IMR-90 (cell line): Measurements from ENCODE around the gene CDH22. TPM values are rescaled to one million over a fixed set of nuclear protein-coding genes. Genes with fewer than 3 reads are reported as not detected.

ENCODE experiments used
- ATAC-seq: fragments of 200-7000 bp; cut with Tn5 transposase; 2 replicates; pipeline ENCODE4 v1.9.1; 2020; ENCODE audit warnings: low read depth, mild to moderate bottlenecking, moderate library complexity
- BruUV-seq: library from RNA; stranded (reverse); fragments of 400-500 nt; replicated peaks from 2 replicates; lab custom pipeline; 2021; lab: Mats Ljungman, UMichigan
- CTCF ChIA-PET: fragments of 300-600 bp; formaldehyde crosslinking; extraction: SDS; loops from one replicate; lab custom pipeline; 2021; ENCODE audit warnings: antibody characterized with exemption; lab: Yijun Ruan, JAX
- POLR2A ChIA-PET: fragments of 300-600 bp; sonication (Branson Sonifier 250); formaldehyde crosslinking; loops from one replicate; lab custom pipeline; 2022; ENCODE audit warnings: antibody characterized with exemption; ENCODE audit not compliant: unreplicated experiment; lab: Charles Lee
- DNase-seq: peaks from one replicate; pipeline ENCODE4 v3.0.0; 2013
- H2AFZ ChIP-seq: replicated peaks from 2 replicates; pipeline ENCODE3; 2013; ENCODE audit warnings: low read length, mild to moderate bottlenecking; ENCODE audit not compliant: poor library complexity
- H2AK5ac ChIP-seq: 2 replicates; pipeline ENCODE4 v1.6.1; 2013; ENCODE audit warnings: low read depth, low read length, inconsistent platforms
- H2AK9ac ChIP-seq: replicated peaks from 2 replicates; pipeline ENCODE3; 2013; ENCODE audit warnings: mild to moderate bottlenecking, low read depth, low read length, moderate library complexity; ENCODE audit not compliant: poor library complexity
- H2BK120ac ChIP-seq: 2 replicates; pipeline ENCODE4 v1.6.1; 2013; ENCODE audit warnings: low read depth, low read length, inconsistent platforms
- H2BK15ac ChIP-seq: 3 replicates; pipeline ENCODE4 v1.6.1; 2013; ENCODE audit warnings: low read depth, low read length, inconsistent platforms
- H2BK20ac ChIP-seq: 2 replicates; pipeline ENCODE4 v1.6.1; 2013; ENCODE audit warnings: low read depth, mild to moderate bottlenecking, inconsistent platforms, low read length, moderate library complexity
- H2BK5ac ChIP-seq: 2 replicates; pipeline ENCODE4 v1.6.1; 2013; ENCODE audit warnings: mild to moderate bottlenecking, low read depth, low read length, inconsistent platforms; ENCODE audit not compliant: poor library complexity, severe bottlenecking
- H3K14ac ChIP-seq: replicated peaks from 2 replicates; pipeline ENCODE4 v1.6.1; 2013; ENCODE audit warnings: low read depth, low read length, inconsistent platforms
- H3K18ac ChIP-seq: 2 replicates; pipeline ENCODE4 v1.6.1; 2013; ENCODE audit warnings: low read depth, low read length, control low read depth
- H3K23ac ChIP-seq: 2 replicates; pipeline ENCODE4 v1.6.1; 2013; ENCODE audit warnings: low read depth, low read length, inconsistent platforms
- H3K27ac ChIP-seq: 2 replicates; pipeline ENCODE4 v1.5.1; 2013; ENCODE audit warnings: mild to moderate bottlenecking, control low read depth, low read length; ENCODE audit not compliant: insufficient read depth
- H3K27me3 ChIP-seq: 2 replicates; pipeline ENCODE4 v1.6.1; 2013; ENCODE audit warnings: low read length; ENCODE audit not compliant: control insufficient read depth, insufficient read depth
- H3K36me3 ChIP-seq: 2 replicates; pipeline ENCODE4 v1.6.1; 2013; ENCODE audit warnings: low read length, mixed read lengths; ENCODE audit not compliant: control insufficient read depth, insufficient read depth
- H3K4ac ChIP-seq: 2 replicates; pipeline ENCODE4 v1.6.1; 2013; ENCODE audit warnings: low read depth, low read length, inconsistent platforms
- H3K4me1 ChIP-seq: 2 replicates; pipeline ENCODE4 v1.6.1; 2013; ENCODE audit warnings: low read length, mixed read lengths; ENCODE audit not compliant: control insufficient read depth, insufficient read depth
- H3K4me2 ChIP-seq: 2 replicates; pipeline ENCODE4 v1.6.1; 2013; ENCODE audit warnings: low read depth, mild to moderate bottlenecking, control low read depth, low read length, moderate library complexity
- H3K4me3 ChIP-seq: 2 replicates; pipeline ENCODE4 v1.5.1; 2013; ENCODE audit warnings: low read depth, mild to moderate bottlenecking, control low read depth, low read length, moderate library complexity; ENCODE audit not compliant: insufficient read depth
- H3K56ac ChIP-seq: 2 replicates; pipeline ENCODE4 v1.6.1; 2013; ENCODE audit warnings: low read length, inconsistent platforms; ENCODE audit not compliant: insufficient read depth; ENCODE audit errors: extremely low read depth
- H3K79me1 ChIP-seq, 2 experiments: 2 replicates each; pipeline ENCODE4 v1.6.1; 2013; ENCODE audit warnings: low read length in 2 of 2, inconsistent platforms in 1 of 2, low read depth in 1 of 2
- H3K9ac ChIP-seq: 2 replicates; pipeline ENCODE4 v1.6.1; 2013; ENCODE audit warnings: low read depth, low read length, control low read depth
- H3K9me1 ChIP-seq: 2 replicates; pipeline ENCODE4 v1.6.1; 2013; ENCODE audit warnings: low read length, inconsistent platforms; ENCODE audit not compliant: insufficient read depth
- H3K9me3 ChIP-seq: 2 replicates; pipeline ENCODE4 v1.6.1; 2013; ENCODE audit warnings: low read length; ENCODE audit not compliant: control insufficient read depth, insufficient read depth
- H4K20me1 ChIP-seq: 2 replicates; pipeline ENCODE4 v1.6.1; 2013; ENCODE audit warnings: low read length, inconsistent platforms; ENCODE audit not compliant: insufficient read depth
- H4K5ac ChIP-seq: 2 replicates; pipeline ENCODE4 v1.6.1; 2013; ENCODE audit warnings: mild to moderate bottlenecking, low read depth, low read length, control low read depth
- H4K8ac ChIP-seq, 2 experiments: 2 replicates each; pipeline ENCODE4 v1.6.1; 2013; ENCODE audit warnings: low read depth in 2 of 2, low read length in 2 of 2, control low read depth in 1 of 2, inconsistent platforms in 1 of 2
- H4K91ac ChIP-seq: 2 replicates; pipeline ENCODE4 v1.6.1; 2013; ENCODE audit warnings: low read depth, low read length, inconsistent platforms; ENCODE audit not compliant: insufficient read depth
- CEBPB ChIP-seq: IDR thresholded peaks from 2 replicates; pipeline ENCODE4 v1.6.1; 2012; ENCODE audit warnings: low read depth, low read length, improper control_type of control experiment
- CHD1 ChIP-seq: IDR thresholded peaks from 2 replicates; pipeline ENCODE4 v1.6.1; 2012; ENCODE audit warnings: low read depth, low read length, improper control_type of control experiment
- POLR2A ChIP-seq: IDR thresholded peaks from 2 replicates; pipeline ENCODE4 v1.6.1; 2012; ENCODE audit warnings: mild to moderate bottlenecking, low read depth, low read length
- RAD21 ChIP-seq: IDR thresholded peaks from 2 replicates; pipeline ENCODE4 v1.6.1; 2012; ENCODE audit warnings: low read length, improper control_type of control experiment
- RCOR1 ChIP-seq: IDR thresholded peaks from 2 replicates; pipeline ENCODE4 v1.6.1; 2012; ENCODE audit warnings: mild to moderate bottlenecking, low read length, improper control_type of control experiment; ENCODE audit not compliant: insufficient replicate concordance
- SMC3 ChIP-seq: fragments of 150-350 bp; IDR thresholded peaks from 2 replicates; pipeline ENCODE4 v1.6.1; 2016; ENCODE audit warnings: low read depth, mild to moderate bottlenecking, antibody characterized with exemption, low read length, moderate library complexity
- WGBS, 2 experiments: methylation state at CpG; one replicate each; pipeline versions ENCODE4 v1.1.5 to v1.1.7; 2013; ENCODE audit warnings: missing lambda C conversion rate in 2 of 2; ENCODE audit not compliant: insufficient read length in 1 of 2; ENCODE audit errors: extremely low coverage in 2 of 2; 5-methylcytosine and 5-hydroxymethylcytosine counted together
- dilution Hi-C: fragments of 300-500 bp; cut with HindIII; formaldehyde crosslinking; loops from one replicate; pipeline ENCODE4 v1.14.3; 2018; ENCODE audit warnings: low sequenced_read_pairs; ENCODE audit not compliant: unreplicated experiment
- in situ Hi-C: fragments of 300-500 bp; cut with MboI; formaldehyde crosslinking; loops from 3 replicates; pipeline ENCODE4 v1.14.3; 2019; ENCODE audit warnings: low sequenced_read_pairs, inconsistent platforms, mixed read lengths
- intact Hi-C: fragments of 100-400 bp; cut with micrococcal nuclease; formaldehyde crosslinking; loops from 2 replicates; pipeline ENCODE4 v1.10.0; 2022
- polyA plus RNA-seq, 3 experiments: library from polyadenylated mRNA; depleted of rRNA; stranded (reverse); fragments of >200 nt; gene quantifications; 2 replicates each; pipeline ENCODE4 v1.2.3, GENCODE V29; 2012; ENCODE audit warnings: low replicate concordance in 1 of 3
- total RNA-seq: library from RNA; depleted of rRNA; stranded (reverse); fragments of >200 nt; gene quantifications from 2 replicates; pipeline ENCODE4 v1.2.3, GENCODE V29; 2012
- TF ChIP-seq, protein P1 (sequence below): conservative IDR thresholded peaks from 2 replicates; pipeline ENCODE4 v1.5.1; 2012; ENCODE audit warnings: mild to moderate bottlenecking, low read depth, low read length, improper control_type of control experiment

Gene CDH22
- total and polyA plus RNA-seq, 2 of the 4 experiments (the other 2 are of a cell fraction): not detected

DNA sequence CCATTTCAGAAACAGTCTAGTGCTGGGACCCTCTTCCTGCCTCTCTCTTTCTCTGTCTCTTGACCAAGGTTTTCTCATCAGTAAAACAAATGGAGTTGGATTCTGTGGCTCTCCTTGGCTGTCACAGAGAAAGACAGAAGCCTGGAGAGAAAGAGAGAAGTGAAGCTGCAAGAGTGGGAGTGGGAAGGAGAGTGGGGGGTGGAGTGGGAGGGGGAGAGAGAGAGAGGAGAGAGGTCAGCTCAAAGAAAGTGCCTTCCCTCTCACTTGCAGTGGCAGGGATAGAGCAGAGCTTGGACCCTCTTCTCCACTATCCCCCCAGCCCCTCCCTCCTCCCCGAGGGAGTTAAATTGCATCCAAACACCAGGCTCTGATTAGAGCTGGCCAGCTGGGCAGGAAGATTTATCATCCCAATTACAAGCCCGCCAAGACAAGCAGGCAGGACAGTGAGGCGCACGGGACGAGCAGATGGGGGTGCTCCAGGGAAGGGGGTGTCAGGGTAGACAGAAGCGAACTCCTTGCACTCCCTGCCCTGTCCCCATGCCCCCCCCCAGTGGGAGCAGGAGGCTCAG is 115.8 kb downstream of the CDH22 start:
- Histone ChIP-seq H3K4me2 (no peak overlapping the region), H3K79me1 (no peaks in the 10 kb centered on the region), H3K36me3 (no peaks in the 10 kb centered on the region), H3K14ac (no peak overlapping the region), H3K23ac (no peak overlapping the region), H2BK15ac (no peak overlapping the region), H2BK5ac (no peak overlapping the region), H3K9me3 (no peaks in the 10 kb centered on the region), H4K5ac (no peak overlapping the region), H2AK9ac (no peak overlapping the region), H3K4me1 (no peaks in the 10 kb centered on the region), H3K4me3 (no peak overlapping the region), H4K8ac (no peak overlapping the region), H4K91ac (no peak overlapping the region), H3K27ac (no peak overlapping the region), H2AK5ac (no peak overlapping the region), H3K9me1 (no peaks in the 10 kb centered on the region), H2BK120ac (no peak overlapping the region), H2AFZ (no peak overlapping the region), H3K18ac (no peak overlapping the region), H3K56ac (no peak overlapping the region), H3K27me3 (peaks cover 15% of the 10 kb centered on the region), H4K20me1 (no peaks in the 10 kb centered on the region; the same call in 1 of the 2 replicates), H3K4ac (no peak overlapping the region), H2BK20ac (no peak overlapping the region), H3K9ac (no peak overlapping the region)
- WGBS, 2 experiments: no CpG with 5 or more reads among the region's 6 CpGs
- TF ChIP-seq POLR2A (no peak), RCOR1 (no peak), CHD1 (no peak), CEBPB (no peak), SMC3 (no peak), RAD21 (no peak)
- TF ChIP-seq, protein P1, sequence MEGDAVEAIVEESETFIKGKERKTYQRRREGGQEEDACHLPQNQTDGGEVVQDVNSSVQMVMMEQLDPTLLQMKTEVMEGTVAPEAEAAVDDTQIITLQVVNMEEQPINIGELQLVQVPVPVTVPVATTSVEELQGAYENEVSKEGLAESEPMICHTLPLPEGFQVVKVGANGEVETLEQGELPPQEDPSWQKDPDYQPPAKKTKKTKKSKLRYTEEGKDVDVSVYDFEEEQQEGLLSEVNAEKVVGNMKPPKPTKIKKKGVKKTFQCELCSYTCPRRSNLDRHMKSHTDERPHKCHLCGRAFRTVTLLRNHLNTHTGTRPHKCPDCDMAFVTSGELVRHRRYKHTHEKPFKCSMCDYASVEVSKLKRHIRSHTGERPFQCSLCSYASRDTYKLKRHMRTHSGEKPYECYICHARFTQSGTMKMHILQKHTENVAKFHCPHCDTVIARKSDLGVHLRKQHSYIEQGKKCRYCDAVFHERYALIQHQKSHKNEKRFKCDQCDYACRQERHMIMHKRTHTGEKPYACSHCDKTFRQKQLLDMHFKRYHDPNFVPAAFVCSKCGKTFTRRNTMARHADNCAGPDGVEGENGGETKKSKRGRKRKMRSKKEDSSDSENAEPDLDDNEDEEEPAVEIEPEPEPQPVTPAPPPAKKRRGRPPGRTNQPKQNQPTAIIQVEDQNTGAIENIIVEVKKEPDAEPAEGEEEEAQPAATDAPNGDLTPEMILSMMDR: no peak
- ATAC-seq (no peak), DNase-seq (no peak)
- BruUV-seq: no TSS peak
- CTCF ChIA-PET: no interaction called here
- intact Hi-C loops: no loop called here
- dilution Hi-C loops: no loop called here
- POLR2A ChIA-PET: no interaction called here
- in situ Hi-C loops: no loop called here
